ENCODE results near the gene ECM2. TPM values are rescaled to one million over a fixed set of nuclear protein-coding genes. Genes with fewer than 3 reads are reported as not detected.

Gene ECM2
- total RNA-seq, 2 experiments from 2014 or later, result not detected

GRCh38 chr9:92478783-92479182 lies 57.0 kb downstream of the ECM2 start:
- H3K9me3 Mint-ChIP-seq, result no peaks in the 10 kb centered on the region

GRCh38 chr9:92476962-92477361 lies 58.8 kb downstream of the ECM2 start:
- Mint-ChIP-seq H3K36me3 (no peaks in the 10 kb centered on the region), H3K27me3 (no peaks in the 10 kb centered on the region), H3K4me3 (no peak overlapping the region), H3K4me1 (peaks cover 5% of the 10 kb centered on the region), H3K27ac (no peak overlapping the region), H3K9me3 (no peaks in the 10 kb centered on the region)
- DNase-seq, result no peak

More at GRCh38 chr9:92478783-92479182, 57.0 kb downstream of the ECM2 start:
- Mint-ChIP-seq H3K27me3 (no peaks in the 10 kb centered on the region), H3K27ac (no peak overlapping the region), H3K36me3 (no peaks in the 10 kb centered on the region), H3K4me3 (no peak overlapping the region), H3K4me1 (peaks cover 5% of the 10 kb centered on the region)
- DNase-seq, result no peak

GRCh38 chr9:92474587-92474986 lies 61.2 kb downstream of the ECM2 start:
- H3K27me3 Mint-ChIP-seq, result no peaks in the 10 kb centered on the region
- H3K36me3 Mint-ChIP-seq, result no peaks in the 10 kb centered on the region
- no peak overlapping the region for H3K27ac Mint-ChIP-seq
- no peaks in the 10 kb centered on the region for H3K9me3 Mint-ChIP-seq
- no peaks in the 10 kb centered on the region for H3K4me1 Mint-ChIP-seq
- no peak overlapping the region for H3K4me3 Mint-ChIP-seq
- DNase-seq, result no peak

- no peak for DNase-seq
- Mint-ChIP-seq H3K9me3 (no peaks in the 10 kb centered on the region), H3K27ac (no peak overlapping the region), H3K36me3 (no peaks in the 10 kb centered on the region), H3K4me1 (no peaks in the 10 kb centered on the region), H3K4me3 (no peak overlapping the region), H3K27me3 (no peaks in the 10 kb centered on the region)
Measured at GRCh38 chr9:92468206-92468605, 67.6 kb downstream of the ECM2 start.

GRCh38 chr9:92467511-92467910 lies 68.3 kb downstream of the ECM2 start:
- Mint-ChIP-seq H3K27me3 (no peaks in the 10 kb centered on the region), H3K4me1 (no peaks in the 10 kb centered on the region), H3K4me3 (no peak overlapping the region), H3K27ac (no peak overlapping the region), H3K9me3 (no peaks in the 10 kb centered on the region), H3K36me3 (no peaks in the 10 kb centered on the region)
- no peak for DNase-seq

- no peaks in the 10 kb centered on the region for H3K36me3 Mint-ChIP-seq
- no peak overlapping the region for H3K4me3 Mint-ChIP-seq
- H3K27ac Mint-ChIP-seq, result no peak overlapping the region
- no peaks in the 10 kb centered on the region for H3K27me3 Mint-ChIP-seq
- no peaks in the 10 kb centered on the region for H3K4me1 Mint-ChIP-seq
- no peaks in the 10 kb centered on the region for H3K9me3 Mint-ChIP-seq
- no peak for DNase-seq
Measured at GRCh38 chr9:92467041-92467440, 68.7 kb downstream of the ECM2 start.

- no peaks in the 10 kb centered on the region for H3K27me3 Mint-ChIP-seq
- H3K27ac Mint-ChIP-seq, result no peak overlapping the region
- H3K36me3 Mint-ChIP-seq, result no peaks in the 10 kb centered on the region
- no peaks in the 10 kb centered on the region for H3K9me3 Mint-ChIP-seq
- H3K4me1 Mint-ChIP-seq, result no peaks in the 10 kb centered on the region
- DNase-seq, result no peak
- H3K4me3 Mint-ChIP-seq, result no peak overlapping the region
Measured at GRCh38 chr9:92463984-92464383, 71.8 kb downstream of the ECM2 start.

- no peak overlapping the region for H3K27ac Mint-ChIP-seq
- no peaks in the 10 kb centered on the region for H3K9me3 Mint-ChIP-seq
- no peaks in the 10 kb centered on the region for H3K27me3 Mint-ChIP-seq
- no peaks in the 10 kb centered on the region for H3K4me1 Mint-ChIP-seq
- H3K4me3 Mint-ChIP-seq, result no peak overlapping the region
- no peaks in the 10 kb centered on the region for H3K36me3 Mint-ChIP-seq
- no peak for DNase-seq
Measured at GRCh38 chr9:92463387-92463786, 72.4 kb downstream of the ECM2 start.

- Mint-ChIP-seq H3K27ac (no peak overlapping the region), H3K27me3 (no peaks in the 10 kb centered on the region), H3K9me3 (no peaks in the 10 kb centered on the region), H3K36me3 (no peaks in the 10 kb centered on the region), H3K4me1 (no peaks in the 10 kb centered on the region), H3K4me3 (no peak overlapping the region)
- no peak for DNase-seq
Measured at GRCh38 chr9:92457576-92457975, 78.2 kb downstream of the ECM2 start.

- no peak overlapping the region for H3K27ac Mint-ChIP-seq
- no peak overlapping the region for H3K4me3 Mint-ChIP-seq
- H3K9me3 Mint-ChIP-seq, result no peaks in the 10 kb centered on the region
- DNase-seq, result no peak
- H3K27me3 Mint-ChIP-seq, result no peaks in the 10 kb centered on the region
- H3K36me3 Mint-ChIP-seq, result no peaks in the 10 kb centered on the region
- H3K4me1 Mint-ChIP-seq, result no peaks in the 10 kb centered on the region
Measured at GRCh38 chr9:92455217-92455616, 80.6 kb downstream of the ECM2 start.

- no peak for DNase-seq
- Mint-ChIP-seq H3K27me3 (no peaks in the 10 kb centered on the region), H3K9me3 (peaks cover 4% of the 10 kb centered on the region), H3K27ac (no peak overlapping the region), H3K4me1 (no peaks in the 10 kb centered on the region), H3K4me3 (no peak overlapping the region), H3K36me3 (peaks cover 2% of the 10 kb centered on the region)
Measured at GRCh38 chr9:92446536-92446935, 89.3 kb downstream of the ECM2 start.

Other genes starting within 250 kb of the ECM2 start
- 100 to 1,000 TPM; 280 TPM for gene IARS1, start 242.3 kb downstream of the ECM2 start, total RNA-seq
- gene NOL8, start 210.6 kb downstream of the ECM2 start, total RNA-seq, result 10 to 100 TPM; 65.0 to 73.3 TPM
- gene CENPP, start 210.0 kb downstream of the ECM2 start, total RNA-seq, result 10 to 100 TPM; 26.5 to 27.0 TPM
- gene OGN, start 131.4 kb downstream of the ECM2 start, total RNA-seq, result not detected
- not detected for gene OMD, start 111.5 kb downstream of the ECM2 start, total RNA-seq
- gene ASPN, start 53.5 kb downstream of the ECM2 start, total RNA-seq, result not detected
- 10 to 100 TPM; 13.0 to 13.9 TPM for gene IPPK, start 134.1 kb upstream of the ECM2 start, total RNA-seq
- gene BICD2, start 228.8 kb upstream of the ECM2 start, total RNA-seq, result 10 to 100 TPM; 19.2 to 20.5 TPM